Measurements from ENCODE around the gene CADPS. TPM values are rescaled to one million over a fixed set of nuclear protein-coding genes. Genes with fewer than 3 reads are reported as not detected.

The CADPS gene
- total RNA-seq, 1 donor from 2014 or later = 2.7 TPM

DNA sequence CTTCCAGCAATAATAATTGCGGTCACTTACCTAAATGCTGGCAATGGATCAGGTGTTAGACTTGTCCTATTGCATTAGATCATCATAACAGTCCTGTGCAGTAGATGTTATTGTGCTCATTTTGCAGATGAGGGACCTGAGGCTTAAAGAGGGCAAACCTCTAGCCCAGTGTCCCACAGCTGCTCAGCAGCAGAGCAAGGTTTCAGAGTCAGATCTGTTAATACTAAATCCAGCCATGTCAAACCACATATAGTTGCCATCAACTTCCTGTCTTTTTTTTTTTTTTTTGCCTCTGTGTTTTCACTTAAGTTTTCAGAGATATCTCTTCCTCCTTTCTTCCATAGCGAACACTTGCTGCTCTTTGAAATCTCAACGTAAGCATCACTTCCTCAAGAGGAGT is 514.0 kb downstream of the CADPS start:
- DNase-seq = no peak
- Histone ChIP-seq H3K9me3 (no peaks in the 10 kb centered on the region), H3K36me3 (no peaks in the 10 kb centered on the region), H3K27ac (no peak overlapping the region), H3K27me3 (ENCODE audit: low read depth) (peaks cover 12% of the 10 kb centered on the region), H3K4me3 (no peak overlapping the region), H3K4me1 (no peaks in the 10 kb centered on the region)
- intact Hi-C loops (cut with DNase I) = no loop called here
- ATAC-seq = no peak
- TF ChIP-seq CTCF (IDR thresholded peaks at IDR 0.05) = no peak

GRCh38 chr3:62359531-62359930 is 515.7 kb downstream of the CADPS start:
- ATAC-seq (no peak), DNase-seq (no peak)
- Histone ChIP-seq H3K27ac (no peak overlapping the region), H3K4me3 (no peak overlapping the region), H3K27me3 (ENCODE audit: low read depth) (no peaks in the 10 kb centered on the region), H3K4me1 (no peaks in the 10 kb centered on the region), H3K36me3 (no peaks in the 10 kb centered on the region), H3K9me3 (no peaks in the 10 kb centered on the region)
- TF ChIP-seq CTCF (IDR thresholded peaks at IDR 0.05) = no peak
- intact Hi-C loops (cut with DNase I) = no loop called here

- Histone ChIP-seq H3K27me3 (ENCODE audit: low read depth) (no peaks in the 10 kb centered on the region), H3K36me3 (no peaks in the 10 kb centered on the region), H3K27ac (no peak overlapping the region), H3K4me1 (no peaks in the 10 kb centered on the region), H3K9me3 (no peaks in the 10 kb centered on the region), H3K4me3 (no peak overlapping the region)
- no peak for TF ChIP-seq CTCF (IDR thresholded peaks at IDR 0.05)
- intact Hi-C loops (cut with DNase I) = no loop called here
- no peak for ATAC-seq
- DNase-seq = no peak
Observed at GRCh38 chr3:62356356-62356755, 518.9 kb downstream of the CADPS start.

GRCh38 chr3:62355703-62356102 is 519.5 kb downstream of the CADPS start:
- Histone ChIP-seq H3K4me1 (no peaks in the 10 kb centered on the region), H3K27me3 (ENCODE audit: low read depth) (no peaks in the 10 kb centered on the region), H3K4me3 (no peak overlapping the region), H3K9me3 (no peaks in the 10 kb centered on the region), H3K27ac (no peak overlapping the region), H3K36me3 (no peaks in the 10 kb centered on the region)
- no peak for DNase-seq
- intact Hi-C loops (cut with DNase I) = no loop called here
- no peak for ATAC-seq
- TF ChIP-seq CTCF (IDR thresholded peaks at IDR 0.05) = no peak
